D341Med (cell line): ENCODE measurements around the gene YEATS2.
A peak's percentile ranks its signal among the peaks of the same experiment; 100 is the strongest.

Experiments used
- DNase-seq: peaks from one replicate; pipeline ENCODE4 v3.0.0; 2012; ENCODE audit warnings: low spot score

Gene YEATS2

DNA sequence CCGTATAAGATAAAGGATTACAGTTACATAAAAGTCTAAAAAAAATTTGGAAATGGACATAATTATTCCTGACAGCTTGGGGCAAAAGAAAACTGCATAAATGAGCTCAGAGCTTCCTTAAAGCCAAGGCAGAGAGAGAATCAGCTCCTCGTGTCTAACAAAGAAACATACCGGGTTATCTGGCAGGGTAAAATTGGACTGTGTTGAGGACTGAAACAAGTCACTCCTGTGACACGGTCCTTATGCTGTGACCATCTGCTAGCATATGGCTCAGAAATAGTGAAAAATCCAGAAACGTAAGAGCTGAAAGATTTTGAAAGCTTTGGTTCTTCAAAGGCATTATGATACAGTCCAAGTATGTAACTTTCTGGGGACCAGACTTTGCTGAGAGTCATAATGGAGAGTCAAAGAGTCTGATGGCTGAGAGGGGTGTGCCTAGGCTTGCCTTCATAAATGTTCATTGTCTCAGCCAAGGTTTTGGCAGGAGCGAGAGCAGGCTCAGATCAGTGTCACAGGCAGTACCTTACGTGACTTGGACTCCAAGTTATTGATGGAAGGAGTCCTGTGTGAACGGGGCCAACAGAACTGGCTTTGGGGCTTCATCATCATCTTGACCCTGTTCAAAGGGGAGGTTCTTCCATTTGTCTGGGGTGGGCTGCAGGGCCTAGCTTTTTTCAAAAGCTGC, 115.3 kb downstream of the YEATS2 start:
- DNase-seq, result no peak

DNA sequence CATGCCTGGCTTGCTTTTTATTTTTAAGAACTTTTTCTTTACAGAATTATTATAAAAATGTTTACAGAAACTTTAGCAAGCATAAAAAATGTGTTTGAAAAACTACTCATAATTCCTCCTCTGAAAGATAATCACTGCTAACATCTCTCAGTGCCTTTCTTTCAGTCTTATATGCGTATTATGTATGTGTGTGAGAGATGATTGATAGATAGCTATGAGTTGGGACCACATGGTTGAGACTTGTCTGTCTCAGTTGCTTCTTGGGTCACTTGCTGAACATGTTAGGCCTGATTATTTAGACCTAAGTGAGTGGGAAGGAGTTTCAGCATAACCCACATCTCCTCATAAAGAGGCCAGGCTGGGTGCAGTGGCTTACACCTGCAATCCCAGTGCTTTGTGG, 116.6 kb downstream of the YEATS2 start:
- no peak for DNase-seq

DNA sequence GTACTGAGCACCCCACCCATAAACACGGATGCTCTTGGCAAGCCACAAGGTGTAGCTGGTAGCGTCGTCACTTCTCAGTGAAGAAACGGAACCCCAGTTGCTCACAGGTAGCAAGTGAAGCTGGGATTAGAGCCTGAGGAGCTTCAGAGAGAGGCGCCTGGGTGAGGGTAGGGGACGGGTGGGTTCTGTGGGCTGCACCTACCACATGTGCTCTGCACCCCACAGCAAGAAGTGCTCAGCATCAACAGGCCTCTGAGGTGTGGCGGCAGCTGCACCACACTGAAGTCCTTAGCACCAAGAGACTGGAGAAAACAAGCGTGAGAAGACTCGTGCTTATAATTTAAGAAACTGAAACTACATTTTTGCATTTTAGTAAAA, 118.0 kb downstream of the YEATS2 start:
- DNase-seq, result no peak

DNA sequence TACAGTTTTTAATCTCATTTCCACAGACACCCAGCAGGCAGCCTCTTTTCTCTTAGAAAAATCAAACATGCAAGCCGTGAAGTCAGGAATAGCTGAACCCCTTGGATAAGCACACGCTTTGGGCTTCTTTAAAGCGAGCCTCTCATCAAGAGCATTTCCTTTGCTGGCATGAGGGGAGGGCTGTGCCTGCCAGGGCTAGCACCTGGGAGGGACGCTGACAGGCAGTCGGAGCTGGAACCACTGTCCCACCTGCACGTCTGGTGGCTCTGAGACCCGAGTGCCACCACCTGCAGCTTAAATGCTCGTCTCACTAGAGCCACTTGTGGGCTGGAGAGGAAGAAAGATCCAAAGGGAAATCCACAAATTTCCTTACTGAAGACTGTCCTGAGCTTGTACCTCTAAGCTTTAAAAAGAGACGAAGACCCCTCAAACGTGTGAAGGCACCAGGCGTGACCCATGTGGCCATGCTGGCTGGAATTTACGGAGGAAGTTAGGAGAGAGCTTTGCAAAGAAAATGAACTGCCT, 118.4 kb downstream of the YEATS2 start:
- DNase-seq, result no peak

DNA sequence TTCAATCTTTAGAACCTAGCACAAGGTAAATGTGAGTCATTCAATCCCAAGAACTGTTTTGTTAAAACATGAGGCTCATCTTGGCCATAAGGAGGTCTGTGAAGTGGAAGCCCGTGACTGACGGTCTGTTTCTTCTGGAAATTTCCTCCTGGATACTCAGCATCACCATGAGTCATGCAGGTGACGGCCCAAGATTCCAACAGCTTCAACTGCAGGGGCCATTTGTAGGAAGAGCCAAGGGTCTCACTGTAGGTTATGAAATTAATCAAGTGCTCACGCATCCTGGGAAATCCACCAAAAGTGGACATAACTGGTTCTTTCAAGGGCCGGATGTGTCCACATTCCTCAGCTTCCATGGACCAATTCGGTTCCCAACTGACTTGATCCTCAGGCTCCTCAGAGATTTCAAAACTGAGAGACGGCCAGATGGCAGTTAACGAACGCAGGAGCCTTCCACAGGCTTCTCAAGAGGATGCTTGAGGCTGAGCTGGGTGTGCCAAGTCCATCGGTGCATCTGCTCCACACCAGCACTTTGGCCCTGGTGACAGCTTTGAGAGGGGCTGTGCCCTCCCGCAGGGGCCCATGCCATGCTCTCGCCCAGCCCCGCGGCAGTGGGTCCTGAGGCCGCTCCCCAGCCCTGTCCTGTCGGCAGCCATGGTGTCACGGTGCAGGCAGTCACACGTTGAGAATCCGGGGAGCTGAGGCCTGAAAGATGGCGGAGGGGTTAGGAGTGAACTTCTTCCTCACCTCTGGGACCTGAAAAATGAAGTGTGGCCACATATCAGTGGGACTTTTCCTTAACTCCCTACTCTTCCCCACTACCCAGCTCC, 119.3 kb downstream of the YEATS2 start:
- DNase-seq, result no peak

DNA sequence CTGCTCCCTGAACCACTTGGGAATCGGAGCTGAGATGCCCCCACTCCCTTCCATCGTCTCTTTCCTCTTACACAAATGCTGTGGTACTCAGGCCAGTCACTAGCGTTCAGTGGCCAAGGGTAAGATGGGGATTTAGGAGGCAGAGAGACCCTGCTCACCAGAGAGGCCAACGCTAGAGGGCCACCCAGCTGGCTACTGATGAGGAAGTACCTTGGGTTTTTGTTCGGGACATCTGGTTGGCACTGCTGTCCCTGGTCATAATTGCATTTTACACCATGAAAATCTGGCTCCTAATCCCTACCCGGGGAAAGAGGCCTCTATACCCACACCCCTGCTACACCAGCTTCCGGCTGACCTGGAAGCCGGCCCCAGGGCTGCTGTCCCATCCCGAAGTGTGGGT, 120.0 kb downstream of the YEATS2 start:
- DNase-seq, result no peak

DNA sequence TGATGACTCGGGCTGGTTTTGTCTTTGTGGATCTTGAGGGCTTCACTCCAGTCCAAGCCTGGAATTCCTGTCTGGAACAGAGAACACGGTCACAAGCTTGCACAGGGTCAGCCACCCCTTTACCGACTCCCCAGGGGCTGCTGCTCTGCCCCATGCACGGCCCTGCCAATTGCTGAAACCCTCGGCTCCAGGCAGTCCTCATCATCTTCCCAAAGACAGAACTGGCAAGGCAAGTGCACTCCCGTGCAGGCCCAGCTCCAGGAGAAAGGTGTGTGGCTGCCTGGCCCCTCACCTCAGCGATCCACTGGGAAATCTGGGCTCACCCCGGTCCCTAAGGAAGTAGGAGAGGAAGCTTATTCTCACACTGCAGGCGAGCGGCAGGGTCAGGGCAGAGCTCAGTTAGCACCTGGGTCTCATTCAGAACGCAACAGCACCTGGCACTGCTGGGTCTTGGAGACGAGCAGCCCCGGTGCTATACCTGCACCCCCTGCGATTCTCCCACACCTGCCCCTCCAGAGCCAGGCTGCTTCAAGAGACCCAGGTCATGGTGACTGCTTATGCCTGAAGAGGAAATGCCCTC, 120.5 kb downstream of the YEATS2 start:
- no peak for DNase-seq

DNA sequence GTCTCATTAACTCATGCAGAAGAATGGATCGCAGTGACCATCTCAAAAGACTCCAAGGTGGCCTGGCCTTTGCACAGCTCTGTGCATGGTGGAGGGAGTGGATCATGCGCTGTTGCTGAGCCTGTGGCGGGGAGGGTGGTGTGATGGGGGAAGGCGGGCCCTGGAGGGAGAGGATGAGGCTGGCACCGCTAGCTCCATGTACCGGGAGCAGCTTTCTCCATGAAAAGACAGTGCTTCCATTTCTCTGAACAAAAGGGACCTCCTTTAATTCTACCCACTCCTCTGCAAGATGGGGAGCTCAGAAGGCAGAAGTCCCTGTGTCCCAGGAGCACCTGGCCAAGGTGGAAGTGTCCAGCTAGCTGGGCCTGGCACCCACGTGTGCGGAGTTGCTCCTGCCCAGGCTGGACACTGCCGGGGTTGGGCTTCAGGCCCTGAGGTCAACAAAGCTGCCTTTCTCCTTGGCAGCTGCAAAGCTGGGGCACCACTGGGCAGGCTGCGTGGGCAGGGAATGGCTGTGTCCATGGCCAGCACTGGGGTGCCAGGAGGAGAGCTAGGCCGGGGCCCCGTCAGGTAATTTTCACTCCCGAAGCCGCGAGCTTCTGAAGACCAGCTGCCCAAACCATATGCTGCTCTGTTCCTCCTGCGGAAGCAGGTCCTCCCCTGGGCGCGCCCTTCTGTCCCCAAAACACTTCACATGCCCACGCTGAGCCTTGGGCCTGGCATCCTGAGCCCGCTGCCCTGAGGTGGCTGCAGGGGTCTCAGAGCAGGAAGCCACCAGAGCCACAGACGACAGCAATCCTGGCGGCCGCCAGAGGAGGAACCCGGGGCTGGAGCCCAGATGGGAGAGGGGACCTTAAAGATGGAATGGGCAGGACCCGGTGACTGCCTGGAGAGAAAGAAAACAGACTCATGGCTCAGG, 121.4 kb downstream of the YEATS2 start:
- DNase-seq, result no peak

DNA sequence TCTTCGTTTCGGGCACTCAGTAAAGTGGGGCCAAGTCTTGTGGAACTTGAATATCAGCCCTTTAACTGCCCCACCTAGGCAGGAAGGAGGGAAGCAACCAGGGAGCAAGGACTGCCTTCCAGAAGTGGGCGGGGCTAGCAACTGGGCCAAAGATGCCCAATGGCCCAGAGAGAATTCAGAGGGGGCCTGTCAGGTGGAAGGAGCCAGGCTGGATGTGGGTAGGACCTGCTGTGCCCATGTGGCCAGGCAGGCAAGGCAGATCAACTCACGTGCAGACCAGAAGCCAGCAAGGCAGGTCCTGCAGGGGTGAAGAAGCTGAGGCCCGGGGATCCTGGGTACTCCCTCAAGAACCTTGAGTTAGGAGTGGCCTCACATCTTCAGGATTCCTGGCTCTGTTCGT, 122.2 kb downstream of the YEATS2 start:
- no peak for DNase-seq

DNA sequence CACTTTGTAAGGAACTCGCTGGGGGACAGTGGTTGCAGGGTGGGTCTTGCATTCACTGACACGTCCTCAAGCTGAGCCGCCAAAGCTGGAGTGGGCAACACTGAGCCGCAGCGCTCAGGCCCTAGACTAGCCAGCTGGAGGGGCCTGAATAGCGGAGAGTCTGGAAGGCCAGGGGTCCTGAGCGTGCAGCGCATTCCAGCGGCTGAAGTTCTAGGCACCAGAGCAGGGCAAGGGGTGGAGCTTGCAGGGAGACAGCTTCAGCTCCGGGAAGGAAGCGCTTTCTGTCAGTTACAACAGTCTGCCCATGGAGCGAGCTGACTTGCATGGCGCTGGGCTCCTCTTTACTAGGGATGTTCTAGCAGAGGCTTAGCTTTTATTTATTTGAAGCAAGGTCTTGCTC, 125.0 kb downstream of the YEATS2 start:
- DNase-seq, result no peak

DNA sequence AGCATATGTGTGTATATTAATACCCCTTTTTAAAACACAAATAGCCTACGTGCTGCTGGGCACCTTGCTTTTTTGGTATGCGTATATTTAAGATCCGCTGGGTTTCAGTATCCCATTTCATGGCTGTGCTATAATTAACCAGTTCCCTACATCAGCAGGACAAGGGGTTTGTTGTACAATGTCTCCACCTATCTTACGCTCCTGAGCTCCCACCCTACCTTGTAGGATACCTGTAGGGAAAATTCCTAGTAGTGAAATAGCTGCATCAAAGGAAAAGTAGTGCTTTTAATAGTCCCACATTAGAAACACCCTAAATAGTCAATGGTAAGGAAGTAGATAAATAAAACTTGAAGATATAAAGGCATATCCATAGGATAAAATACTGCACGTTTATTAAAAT, 126.4 kb downstream of the YEATS2 start:
- DNase-seq, result no peak

DNA sequence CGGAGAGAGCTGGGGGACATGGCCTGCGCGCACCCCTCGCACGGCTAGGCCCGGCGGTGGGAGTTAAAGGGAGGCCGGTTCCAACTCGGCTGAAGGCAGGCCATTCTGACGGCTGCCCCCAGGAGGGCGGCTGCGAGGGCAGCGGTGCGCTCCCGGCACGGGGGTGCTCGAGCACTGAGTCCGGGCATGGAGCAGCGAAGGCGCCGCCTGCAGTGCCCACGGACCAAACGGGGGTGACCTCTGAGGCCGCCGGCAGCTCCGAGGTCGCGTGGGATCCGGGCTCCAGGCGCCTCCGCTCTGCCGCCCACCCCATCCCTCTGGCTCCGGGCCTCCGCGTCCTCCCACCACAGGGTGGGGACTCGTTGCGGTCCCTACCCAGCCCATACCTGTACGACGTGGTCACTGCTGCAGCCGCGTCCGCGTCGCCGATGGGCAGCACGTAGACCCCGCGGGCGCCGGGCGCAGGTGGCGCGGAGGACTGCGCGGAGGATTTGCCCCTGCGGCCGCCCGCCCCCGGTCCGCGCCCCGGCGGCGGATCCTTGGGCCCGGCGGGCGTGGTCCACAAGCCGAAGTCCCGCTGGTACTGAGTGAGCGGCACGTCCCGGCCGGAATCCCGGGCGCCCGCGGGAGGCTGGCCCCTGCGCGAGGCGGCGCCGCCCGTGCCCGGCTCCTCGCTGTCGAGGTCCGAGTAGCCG, 127.3 kb downstream of the YEATS2 start:
- peak; percentile 70 for DNase-seq

DNA sequence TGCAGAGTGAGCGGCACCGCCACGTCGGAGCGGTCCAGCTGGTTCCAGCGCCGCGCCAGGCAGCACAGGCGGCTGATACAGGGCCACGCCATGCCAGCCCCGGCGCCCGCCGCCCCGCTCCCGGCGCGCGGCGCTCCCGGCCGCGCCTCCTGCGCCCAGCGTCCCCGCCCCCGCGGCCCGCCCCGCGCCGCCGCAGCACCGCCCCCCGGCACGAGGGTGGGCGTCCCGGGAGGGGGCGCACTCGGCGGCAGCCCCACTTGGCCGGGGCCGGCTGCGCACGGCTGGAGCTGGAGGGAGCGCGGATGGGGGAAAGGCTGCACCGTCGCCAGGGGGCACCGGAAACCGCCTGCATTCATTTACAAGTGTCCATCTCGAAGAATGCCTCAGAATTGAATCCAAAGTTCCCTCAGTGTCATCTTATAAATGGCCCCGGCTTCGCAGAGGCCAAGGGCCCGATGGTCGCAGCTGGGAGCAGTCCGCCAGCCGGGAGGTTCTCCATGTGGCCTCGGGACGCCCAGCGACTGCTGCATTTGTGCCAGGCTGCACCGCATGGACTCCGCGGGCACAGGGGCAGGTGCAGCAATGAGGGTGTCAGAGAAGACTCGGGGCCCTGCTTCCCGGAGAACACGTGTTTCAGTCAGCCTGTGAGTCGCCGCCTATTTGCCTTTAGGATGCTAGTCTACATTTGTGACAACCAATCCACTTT, 128.0 kb downstream of the YEATS2 start, which contains the start of gene MAP6D1:
Gene MAP6D1, minus strand, starts transcription at position 122 of the 706 bp plus-strand sequence. Its CDS starts 30 bp downstream, at position 92.
- peak; percentile 91 for DNase-seq

DNA sequence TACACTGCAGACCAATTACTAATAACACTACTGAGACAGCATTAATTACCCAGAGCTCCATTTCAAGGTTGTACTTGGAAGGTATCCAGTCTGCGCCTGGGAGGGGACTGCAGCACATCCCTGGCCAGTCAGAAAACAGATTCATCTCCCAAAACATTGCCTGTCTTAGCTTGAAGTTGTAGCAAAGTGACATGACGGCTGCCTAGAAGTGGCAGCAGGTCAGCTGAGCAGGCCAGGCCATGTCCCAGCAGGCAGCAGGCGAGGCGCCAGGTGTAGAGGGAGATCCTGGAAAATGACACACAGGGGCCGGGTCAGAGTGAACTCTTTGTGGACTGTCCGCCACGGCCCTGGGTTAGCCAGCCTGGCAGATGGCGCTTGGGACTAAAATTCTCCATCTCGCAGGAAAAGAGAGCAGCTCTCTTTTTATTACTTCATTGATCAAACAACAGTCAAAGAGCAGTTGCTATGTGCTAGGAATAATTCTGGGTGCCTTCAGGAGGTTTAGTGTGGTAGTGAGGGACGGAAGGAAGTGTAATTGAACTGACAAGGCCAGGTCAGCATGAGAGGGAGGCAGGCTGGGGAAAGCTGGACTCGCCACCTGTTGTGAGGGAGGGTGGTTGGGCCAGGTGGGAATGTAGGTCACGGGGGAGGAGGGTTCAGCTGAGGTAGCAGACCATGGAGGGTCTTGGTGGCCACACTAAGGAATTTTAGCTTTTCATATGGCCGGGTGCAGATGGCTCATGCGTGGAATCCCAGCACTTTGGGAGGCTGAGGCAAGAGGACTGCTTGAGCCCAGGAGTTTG, 129.1 kb downstream of the YEATS2 start:
- no peak for DNase-seq

DNA sequence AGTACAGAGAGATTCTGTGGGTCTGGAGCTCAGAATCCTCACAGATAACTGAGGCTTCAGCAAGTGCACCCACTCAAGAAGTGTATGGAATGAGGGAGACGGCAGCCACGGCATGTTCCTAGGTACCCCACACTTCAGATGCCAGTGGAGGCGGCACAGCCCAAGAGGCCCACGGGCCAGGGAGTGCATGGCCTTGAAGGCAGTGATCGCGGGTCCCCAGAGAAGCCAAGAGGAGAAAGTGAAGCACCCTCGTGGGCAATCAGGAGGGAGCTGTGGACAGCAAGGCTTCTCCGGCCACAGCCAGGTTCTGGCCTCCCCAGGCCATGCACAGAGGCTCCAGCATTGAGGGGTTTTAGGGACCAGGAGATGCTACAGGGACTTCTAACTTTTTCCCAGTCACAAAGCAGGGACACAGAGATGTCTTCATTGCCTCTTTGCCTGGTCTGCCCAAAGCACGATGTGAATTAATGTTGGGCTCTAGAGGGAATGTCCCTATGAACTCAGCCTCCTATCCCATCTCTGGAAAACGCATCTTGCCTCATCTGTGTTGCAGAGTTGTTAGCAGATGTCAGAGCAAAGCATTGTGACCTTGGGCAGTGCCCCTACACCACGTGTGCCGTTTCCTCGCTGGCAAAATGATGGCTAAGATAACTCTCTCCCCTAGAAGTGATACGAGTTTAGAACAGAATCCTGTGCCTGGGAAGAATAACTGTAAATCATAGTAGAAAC, 130.4 kb downstream of the YEATS2 start:
- no peak for DNase-seq

DNA sequence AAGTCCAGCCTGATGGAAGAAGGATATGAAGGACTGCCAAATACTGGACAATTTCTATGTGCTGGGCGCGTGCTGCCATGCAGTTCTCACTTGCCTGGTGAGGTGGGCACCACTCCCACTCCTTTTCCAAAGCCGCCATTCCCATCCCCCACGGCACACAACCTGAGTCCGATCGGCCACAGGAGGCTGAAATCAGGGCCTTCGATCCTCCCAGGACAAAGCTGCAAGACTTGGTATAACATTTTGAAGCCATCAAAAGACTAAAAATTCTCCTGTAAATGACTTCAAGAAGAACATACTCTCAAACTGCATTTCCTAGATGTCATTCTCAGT, 130.9 kb downstream of the YEATS2 start:
- DNase-seq, result no peak

DNA sequence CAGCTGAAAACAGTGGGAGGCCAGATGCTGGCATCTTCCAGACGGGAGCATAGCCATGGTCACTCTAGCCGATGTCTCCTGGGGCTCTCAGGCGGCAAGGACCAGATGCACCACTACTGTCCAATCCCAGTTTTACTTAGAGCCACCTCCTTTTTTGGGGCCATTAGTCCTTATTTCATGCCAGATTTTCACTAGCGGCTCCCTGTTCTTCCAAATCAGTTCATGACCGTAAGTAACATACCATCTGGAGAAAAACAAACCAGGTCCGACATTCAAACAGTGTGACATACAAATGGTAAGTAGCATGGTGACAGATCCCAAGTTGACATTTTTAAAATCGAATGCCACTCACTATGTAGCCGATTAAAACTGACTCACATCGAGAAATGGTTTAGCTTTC, 131.9 kb downstream of the YEATS2 start:
- no peak for DNase-seq

DNA sequence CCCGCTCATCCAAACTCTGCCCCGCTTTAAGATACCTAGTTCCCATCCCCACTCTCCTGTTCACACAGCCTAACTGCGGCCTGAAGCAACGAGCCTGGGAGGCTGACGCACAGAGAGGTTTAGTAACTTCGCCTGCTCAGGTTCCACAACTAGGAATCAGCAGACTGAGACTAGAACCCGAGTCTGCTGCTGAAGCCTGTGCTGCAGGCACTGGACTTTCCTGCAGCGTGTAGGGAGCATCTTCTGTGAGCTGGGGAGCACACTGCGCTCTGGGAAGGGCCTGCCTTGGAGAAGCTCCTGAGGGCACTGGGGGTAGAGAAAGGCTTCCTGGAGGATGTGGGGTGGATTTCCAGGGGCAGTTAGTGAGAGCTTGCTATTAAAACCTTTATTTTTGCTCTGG, 132.6 kb downstream of the YEATS2 start:
- DNase-seq, result no peak

DNA sequence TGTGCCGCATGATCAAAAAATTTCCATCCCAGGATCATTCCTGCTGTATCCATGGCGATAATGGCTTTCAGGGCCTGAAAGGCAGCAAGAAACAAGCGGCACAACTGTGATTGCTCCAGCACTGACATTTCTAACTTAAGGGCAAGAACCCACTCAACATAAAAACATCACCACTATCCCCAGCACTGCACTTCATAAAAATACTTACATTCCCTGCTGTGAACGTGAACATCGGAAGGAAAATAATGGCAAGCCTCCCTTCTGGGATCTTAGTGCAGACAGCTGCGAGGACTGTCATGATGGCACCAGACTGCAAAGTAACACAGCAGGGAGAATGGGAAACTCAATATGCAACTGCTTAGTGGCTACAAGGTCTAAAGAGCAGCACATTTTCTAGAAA, 135.9 kb downstream of the YEATS2 start:
- no peak for DNase-seq
